IPS-20b (cell line): Measurements from ENCODE around the gene BTG4.

Experiments
- H3K27ac ChIP-seq: one replicate; pipeline ENCODE4 v1.5.1; 2013; ENCODE audit warnings: low read length
- H3K27me3 ChIP-seq: 2 replicates; pipeline ENCODE4 v1.6.1; 2013; ENCODE audit warnings: mild to moderate bottlenecking, low read length, inconsistent platforms; ENCODE audit not compliant: insufficient read depth
- H3K36me3 ChIP-seq: 2 replicates; pipeline ENCODE4 v1.6.1; 2013; ENCODE audit warnings: low read depth, mild to moderate bottlenecking, inconsistent platforms, low read length, moderate library complexity; ENCODE audit not compliant: insufficient read depth
- H3K4me1 ChIP-seq: 2 replicates; pipeline ENCODE4 v1.6.1; 2013; ENCODE audit warnings: mild to moderate bottlenecking, control low read depth, inconsistent platforms, low read length, moderate library complexity; ENCODE audit not compliant: insufficient read depth
- H3K4me3 ChIP-seq: 2 replicates; pipeline ENCODE4 v1.5.1; 2013; ENCODE audit warnings: mild to moderate bottlenecking, low read length, inconsistent platforms
- H3K9ac ChIP-seq: 2 replicates; pipeline ENCODE4 v1.6.1; 2013; ENCODE audit warnings: low read depth, mild to moderate bottlenecking, inconsistent platforms, low read length, moderate library complexity
- H3K9me3 ChIP-seq: 2 replicates; pipeline ENCODE4 v1.6.1; 2013; ENCODE audit warnings: mild to moderate bottlenecking, low read depth, low read length, inconsistent platforms; ENCODE audit not compliant: insufficient read depth

The BTG4 gene

GRCh38 chr11:111532365-111532709 lies 20.2 kb upstream of the BTG4 start:
- H3K9ac ChIP-seq: no peak overlapping the region

GRCh38 chr11:111531687-111532364 lies 19.6 kb upstream of the BTG4 start:
- H3K36me3 ChIP-seq: no peaks in the 10 kb centered on the region
- no peaks in the 10 kb centered on the region for H3K9me3 ChIP-seq
- no peak overlapping the region for H3K9ac ChIP-seq
- no peak overlapping the region for H3K27ac ChIP-seq
- H3K27me3 ChIP-seq: peaks cover 15% of the 10 kb centered on the region
- no peaks in the 10 kb centered on the region; the same call in 1 of the 2 replicates for H3K4me1 ChIP-seq
- no peak overlapping the region for H3K4me3 ChIP-seq

More at GRCh38 chr11:111532365-111532709, 20.2 kb upstream of the BTG4 start:
- H3K27ac ChIP-seq: no peak overlapping the region
- no peaks in the 10 kb centered on the region for H3K9me3 ChIP-seq
- H3K4me3 ChIP-seq: no peak overlapping the region
- H3K36me3 ChIP-seq: no peaks in the 10 kb centered on the region
- peaks cover 4% of the 10 kb centered on the region; the same call in 1 of the 2 replicates for H3K4me1 ChIP-seq
- peaks cover 21% of the 10 kb centered on the region for H3K27me3 ChIP-seq

DNA sequence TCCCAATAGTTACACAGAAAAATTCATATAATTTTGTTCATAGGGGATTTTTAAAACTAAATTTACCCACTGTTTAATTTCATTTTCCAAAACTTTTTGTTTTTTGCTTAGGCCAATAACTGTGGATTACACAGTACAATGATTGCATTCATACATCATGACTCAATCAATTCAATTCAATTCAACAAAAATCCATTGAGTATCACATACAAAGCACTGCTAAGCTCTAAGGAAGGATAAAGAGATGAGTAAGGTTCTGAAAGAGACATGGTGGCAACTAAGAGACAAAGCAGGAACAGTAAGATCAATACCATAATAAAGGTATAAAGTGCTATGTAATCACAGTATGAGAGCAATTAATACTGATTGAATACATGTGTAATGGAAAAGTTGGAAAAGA lies 18.9 kb upstream of the BTG4 start:
- no peaks in the 10 kb centered on the region for H3K4me1 ChIP-seq
- peaks cover 9% of the 10 kb centered on the region; the same call in 1 of the 2 replicates for H3K27me3 ChIP-seq
- H3K4me3 ChIP-seq: no peak overlapping the region
- no peaks in the 10 kb centered on the region for H3K9me3 ChIP-seq
- H3K36me3 ChIP-seq: no peaks in the 10 kb centered on the region
- H3K9ac ChIP-seq: no peak overlapping the region
- no peak overlapping the region for H3K27ac ChIP-seq

DNA sequence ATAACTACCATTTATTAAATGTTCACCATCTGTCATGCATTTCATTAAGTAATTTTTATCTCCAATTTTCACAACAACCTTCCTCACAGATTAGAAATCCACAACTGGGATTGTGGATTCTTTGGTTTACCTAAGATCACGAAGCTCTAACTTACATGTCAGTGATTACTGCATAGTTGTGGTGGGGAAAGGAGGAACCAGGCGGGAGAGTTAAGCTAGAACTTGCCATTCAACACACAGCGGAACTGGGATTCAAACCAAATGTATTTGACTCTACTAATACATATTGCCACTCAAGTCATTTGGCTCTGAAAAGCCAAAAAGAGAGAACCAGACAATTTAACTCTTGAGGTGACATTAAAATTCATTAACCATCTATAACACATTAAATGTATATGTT lies 17.9 kb upstream of the BTG4 start:
- Histone ChIP-seq H3K36me3 (no peaks in the 10 kb centered on the region), H3K9ac (no peak overlapping the region), H3K27ac (no peak overlapping the region), H3K9me3 (no peaks in the 10 kb centered on the region), H3K4me1 (no peaks in the 10 kb centered on the region), H3K4me3 (no peak overlapping the region), H3K27me3 (peaks cover 8% of the 10 kb centered on the region; the same call in 1 of the 2 replicates)

GRCh38 chr11:111528557-111528956 lies 16.4 kb upstream of the BTG4 start:
- Histone ChIP-seq H3K27me3 (no peaks in the 10 kb centered on the region), H3K9me3 (no peaks in the 10 kb centered on the region), H3K4me3 (no peak overlapping the region), H3K36me3 (no peaks in the 10 kb centered on the region), H3K27ac (no peak overlapping the region), H3K4me1 (no peaks in the 10 kb centered on the region), H3K9ac (no peak overlapping the region)

- Histone ChIP-seq H3K27me3 (no peaks in the 10 kb centered on the region), H3K9me3 (no peaks in the 10 kb centered on the region), H3K4me3 (no peak overlapping the region), H3K27ac (no peak overlapping the region), H3K9ac (no peak overlapping the region), H3K4me1 (no peaks in the 10 kb centered on the region), H3K36me3 (no peaks in the 10 kb centered on the region)
Observed at GRCh38 chr11:111527279-111527678, 15.1 kb upstream of the BTG4 start.

- H3K27ac ChIP-seq: no peak overlapping the region
- no peaks in the 10 kb centered on the region for H3K9me3 ChIP-seq
- H3K4me3 ChIP-seq: no peak overlapping the region
- H3K36me3 ChIP-seq: no peaks in the 10 kb centered on the region
- no peak overlapping the region for H3K9ac ChIP-seq
- no peaks in the 10 kb centered on the region for H3K27me3 ChIP-seq
- H3K4me1 ChIP-seq: no peaks in the 10 kb centered on the region
Observed at GRCh38 chr11:111526501-111526900, 14.3 kb upstream of the BTG4 start.

DNA sequence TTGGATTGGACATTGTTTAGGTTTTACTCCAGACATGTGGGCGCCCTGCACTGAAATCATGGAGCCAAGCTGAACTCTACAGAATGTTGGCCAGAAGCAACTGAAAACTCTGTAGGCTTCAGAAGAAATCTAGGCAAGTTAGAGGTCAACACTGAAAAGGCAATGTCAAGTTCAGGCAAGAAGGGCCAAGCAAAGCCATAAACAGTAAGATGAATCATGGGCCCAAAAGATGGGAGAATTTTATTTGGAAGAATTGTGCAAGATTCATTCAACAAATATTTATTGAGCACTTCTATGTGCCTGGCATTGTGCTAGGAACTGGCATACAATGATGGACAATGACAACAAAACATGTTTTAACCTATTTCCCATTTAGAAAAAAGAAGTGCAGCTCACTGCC lies 13.3 kb upstream of the BTG4 start:
- Histone ChIP-seq H3K4me3 (no peak overlapping the region), H3K4me1 (no peaks in the 10 kb centered on the region), H3K36me3 (no peaks in the 10 kb centered on the region), H3K27ac (no peak overlapping the region), H3K9me3 (no peaks in the 10 kb centered on the region), H3K27me3 (no peaks in the 10 kb centered on the region), H3K9ac (no peak overlapping the region)

DNA sequence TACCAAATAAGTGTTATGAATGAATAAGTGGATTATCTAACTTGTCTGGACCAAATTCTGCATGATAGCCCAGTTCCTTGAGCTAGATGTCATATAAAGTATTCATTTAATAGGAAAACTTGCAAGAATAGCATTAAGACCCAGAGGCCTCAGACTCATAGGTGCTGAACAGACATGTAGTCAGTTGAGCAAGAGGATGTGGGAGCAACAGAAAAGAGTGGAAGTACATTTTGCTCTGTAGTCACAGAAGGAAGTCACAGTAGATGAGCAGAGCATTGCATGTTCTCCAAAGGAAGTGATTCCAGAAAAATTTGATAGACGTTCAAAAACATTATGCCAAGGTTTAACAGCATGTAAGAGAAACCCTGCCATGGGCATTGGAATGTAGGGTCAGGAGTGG lies 11.9 kb upstream of the BTG4 start:
- Histone ChIP-seq H3K4me3 (no peak overlapping the region), H3K27me3 (no peaks in the 10 kb centered on the region), H3K4me1 (no peaks in the 10 kb centered on the region), H3K36me3 (no peaks in the 10 kb centered on the region), H3K9me3 (no peaks in the 10 kb centered on the region), H3K9ac (no peak overlapping the region), H3K27ac (no peak overlapping the region)

DNA sequence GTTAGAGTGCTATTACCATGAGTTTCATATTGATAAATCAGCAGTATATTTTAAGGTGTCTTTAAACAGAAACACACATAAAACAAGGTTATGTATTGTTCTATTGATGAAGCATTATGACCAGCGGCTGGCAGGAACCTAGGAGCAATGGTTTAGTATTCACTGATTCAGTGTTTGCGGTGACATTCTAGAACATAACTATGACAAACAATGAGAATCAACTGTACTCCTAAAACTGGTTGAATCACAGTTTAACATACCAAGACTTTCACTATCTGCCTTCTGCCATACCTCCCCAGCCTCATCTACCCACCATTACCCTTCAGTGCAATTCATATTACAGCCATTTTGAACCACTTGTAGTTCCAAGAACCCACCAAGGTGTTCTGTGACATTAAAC lies 11.2 kb upstream of the BTG4 start:
- H3K27ac ChIP-seq: no peak overlapping the region
- H3K4me1 ChIP-seq: no peaks in the 10 kb centered on the region
- no peaks in the 10 kb centered on the region for H3K27me3 ChIP-seq
- no peaks in the 10 kb centered on the region for H3K36me3 ChIP-seq
- H3K9me3 ChIP-seq: no peaks in the 10 kb centered on the region
- no peak overlapping the region for H3K9ac ChIP-seq
- no peak overlapping the region for H3K4me3 ChIP-seq

DNA sequence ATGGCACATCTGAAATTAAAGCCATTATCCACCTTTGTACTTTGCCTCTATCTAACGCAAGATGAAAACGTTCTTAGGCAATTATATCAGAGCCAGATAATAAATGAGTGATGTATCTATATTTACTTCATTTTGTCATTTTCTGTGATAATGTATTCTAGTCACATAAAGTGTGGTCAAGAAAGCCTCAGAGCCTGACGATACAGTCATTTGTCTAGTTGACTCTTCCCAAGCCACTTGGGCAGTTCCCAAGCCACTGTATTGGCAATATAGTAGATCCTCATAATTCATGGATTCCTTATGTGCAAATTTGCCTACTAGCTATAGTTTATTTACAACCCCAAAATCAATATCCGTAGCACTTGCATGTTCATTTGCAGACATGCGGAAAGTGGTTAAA lies 10.2 kb upstream of the BTG4 start:
- H3K4me1 ChIP-seq: no peaks in the 10 kb centered on the region
- H3K9me3 ChIP-seq: no peaks in the 10 kb centered on the region
- no peaks in the 10 kb centered on the region for H3K36me3 ChIP-seq
- no peak overlapping the region for H3K9ac ChIP-seq
- H3K27me3 ChIP-seq: no peaks in the 10 kb centered on the region
- no peak overlapping the region for H3K4me3 ChIP-seq
- H3K27ac ChIP-seq: no peak overlapping the region

DNA sequence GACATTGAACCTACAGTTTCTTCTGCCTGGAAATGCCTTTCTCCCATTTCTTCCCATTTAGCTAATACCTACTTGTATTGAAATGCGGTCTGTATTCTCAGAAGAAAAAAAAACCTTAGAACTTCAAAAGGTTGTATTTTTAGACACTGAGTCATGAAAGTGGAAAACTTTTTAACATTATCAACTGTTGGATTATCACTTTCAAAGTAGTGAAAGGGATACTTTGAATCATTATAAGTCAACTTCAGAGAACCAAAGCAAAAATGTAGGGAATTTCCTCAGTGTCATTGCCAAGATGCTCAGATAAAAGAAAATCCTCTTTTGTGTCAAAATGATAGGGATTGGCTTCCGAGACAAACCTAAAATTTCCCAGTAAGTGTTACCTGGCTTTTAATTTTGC lies 8.9 kb upstream of the BTG4 start:
- no peak overlapping the region for H3K27ac ChIP-seq
- H3K9ac ChIP-seq: no peak overlapping the region
- H3K36me3 ChIP-seq: no peaks in the 10 kb centered on the region
- no peaks in the 10 kb centered on the region for H3K9me3 ChIP-seq
- 0 out of 2 replicates have a peak, but pooled peaks cover 4% of the 10 kb centered on the region for H3K27me3 ChIP-seq
- no peaks in the 10 kb centered on the region for H3K4me1 ChIP-seq
- no peak overlapping the region for H3K4me3 ChIP-seq
